HepG2 (cell line): ENCODE results near the gene PRR5L. TPM values are rescaled to one million over a fixed set of nuclear protein-coding genes. Genes with fewer than 3 reads are reported as not detected.

ENCODE experiments used
- ATAC-seq: fragments of 200-7000 bp; cut with Tn5 transposase; 3 replicates; pipeline ENCODE4 v1.9.1; 2020; ENCODE audit warnings: mild to moderate bottlenecking, moderate library complexity
- BruUV-seq: library from RNA; stranded (reverse); fragments of 400-500 nt; replicated peaks from 2 replicates; lab custom pipeline; 2021; lab: Mats Ljungman, UMichigan
- CTCF ChIA-PET: fragments of 300-600 bp; formaldehyde crosslinking; extraction: SDS; loops from one replicate; lab custom pipeline; 2021; ENCODE audit warnings: low total read pairs, inconsistent platforms, low intra/inter-chr PET ratio; lab: Yijun Ruan, JAX
- POLR2A ChIA-PET: fragments of 350-600 bp; sonication (Branson Sonifier 250); formaldehyde crosslinking; loops from one replicate; lab custom pipeline; 2020; ENCODE audit warnings: antibody characterized with exemption, inconsistent platforms; lab: Yijun Ruan, JAX
- DNase-seq: peaks from one replicate; pipeline ENCODE4 v3.0.0-alpha.2; 2015; ENCODE audit warnings: low spot score
- FAIRE-seq: peaks from 3 replicates; lab custom pipeline; 2011; peaks lifted over from hg19 to GRCh38; lab: Jason Lieb, UNC
- H2AFZ ChIP-seq: one replicate; pipeline ENCODE4 v1.6.1; 2011; ENCODE audit warnings: low read length, inconsistent platforms
- H3K27ac ChIP-seq: fragments of 300-600 bp; 3 replicates; pipeline ENCODE4 v1.8.0; 2011; ENCODE audit warnings: mixed run types, mild to moderate bottlenecking, mixed read lengths, low read length, inconsistent platforms; ENCODE audit not compliant: insufficient read depth; ENCODE audit errors: extremely low read length
- H3K27me3 ChIP-seq, 2 experiments: fragments of 200-600 bp in 1 of 2; 2 replicates in 1 of 2; 3 replicates in 1 of 2; pipeline versions ENCODE4 v1.6.0 to v1.8.0; 2011; ENCODE audit warnings: low read length in 2 of 2, mild to moderate bottlenecking in 2 of 2, moderate library complexity in 2 of 2, inconsistent platforms in 1 of 2; ENCODE audit not compliant: insufficient read depth in 2 of 2, control insufficient read depth in 1 of 2
- H3K36me3 ChIP-seq, 2 experiments: fragments of 200-600 bp in 1 of 2; replicated peaks in 1 of 2; 2 replicates in 1 of 2; 3 replicates in 1 of 2; pipeline versions ENCODE4 v1.5.1 to v1.8.0; 2011; ENCODE audit warnings: low read length in 2 of 2, inconsistent platforms in 1 of 2; ENCODE audit not compliant: insufficient read depth in 2 of 2, control insufficient read depth in 1 of 2
- H3K4me1 ChIP-seq: 2 replicates; pipeline ENCODE4 v1.5.1; 2012; ENCODE audit warnings: low read length, inconsistent platforms; ENCODE audit not compliant: insufficient read depth
- H3K4me2 ChIP-seq: 2 replicates; pipeline ENCODE4 v1.6.0; 2011; ENCODE audit warnings: low read depth, low read length, inconsistent platforms
- H3K4me3 ChIP-seq, 3 experiments: fragments of 200-600 bp in 1 of 3; sonication (generic), shearing (Covaris generic) in 1 of 3; replicated peaks in 1 of 3; 2 replicates each; pipeline ENCODE4 v1.5.1; 2011 to 2016; ENCODE audit warnings: low read length in 3 of 3, inconsistent platforms in 2 of 3, low read depth in 2 of 3, mild to moderate bottlenecking in 2 of 3, control low read depth in 1 of 3, mixed read lengths in 1 of 3; ENCODE audit not compliant: insufficient read depth in 1 of 3
- H3K79me2 ChIP-seq: one replicate; pipeline ENCODE4 v1.6.1; 2011; ENCODE audit warnings: low read length, inconsistent platforms; ENCODE audit not compliant: insufficient read depth
- H3K9ac ChIP-seq: 2 replicates; pipeline ENCODE4 v1.6.0; 2011; ENCODE audit warnings: mild to moderate bottlenecking, low read depth, low read length, inconsistent platforms; ENCODE audit not compliant: insufficient read depth
- H3K9me3 ChIP-seq: 2 replicates; pipeline ENCODE4 v1.5.1; 2012; ENCODE audit warnings: mild to moderate bottlenecking, low read length
- H4K20me1 ChIP-seq: 2 replicates; pipeline ENCODE4 v1.6.0; 2011; ENCODE audit warnings: inconsistent platforms, mild to moderate bottlenecking, low read length, moderate library complexity; ENCODE audit not compliant: insufficient read depth
- AHR ChIP-seq: IDR thresholded peaks from 2 replicates; pipeline ENCODE4 v1.6.1; 2018; ENCODE audit warnings: missing genetic modification reagents, missing compliant biosample characterization
- BHLHE40 ChIP-seq: IDR thresholded peaks from 2 replicates; pipeline ENCODE4 v1.6.1; 2011; ENCODE audit warnings: low read length, improper control_type of control experiment
- CAMTA2 ChIP-seq: sonication (generic); formaldehyde crosslinking; IDR thresholded peaks from 2 replicates; pipeline ENCODE4 v1.4.0; 2020; ENCODE audit warnings: mild to moderate bottlenecking, missing genetic modification reagents, borderline replicate concordance
- FOXA1 ChIP-seq, 2 experiments: fragments of 450-650 bp in 1 of 2; sonication (generic) in 1 of 2; formaldehyde crosslinking in 1 of 2; IDR thresholded peaks; 2 replicates each; pipeline versions ENCODE4 v1.4.0 to v1.6.1; 2016 to 2020; ENCODE audit warnings: missing genetic modification reagents in 1 of 2
- IRX3 ChIP-seq: sonication (generic); formaldehyde crosslinking; IDR thresholded peaks from 2 replicates; pipeline ENCODE4 v1.8.1; 2023; ENCODE audit warnings: mild to moderate bottlenecking, low read depth, missing genetic modification reagents, borderline replicate concordance
- PTBP1 ChIP-seq: fragments of 200-400 bp; formaldehyde crosslinking; IDR thresholded peaks from 2 replicates; pipeline ENCODE4 v1.6.1; 2018; ENCODE audit warnings: low read length, low read depth; ENCODE audit not compliant: poor library complexity, severe bottlenecking
- RAD21 ChIP-seq: fragments of 450-650 bp; formaldehyde crosslinking; IDR thresholded peaks from 2 replicates; pipeline ENCODE4 v1.5.0; 2020; ENCODE audit warnings: mild to moderate bottlenecking
- RNF2 ChIP-seq: fragments of 450-650 bp; conservative IDR thresholded peaks from 2 replicates; pipeline ENCODE4 v1.6.1; 2016; ENCODE audit warnings: low read depth
- SP2 ChIP-seq: sonication (generic); formaldehyde crosslinking; IDR thresholded peaks from 2 replicates; pipeline ENCODE4 v1.5.1; 2020; ENCODE audit warnings: mild to moderate bottlenecking, missing genetic modification reagents
- THAP8 ChIP-seq: sonication (generic); formaldehyde crosslinking; IDR thresholded peaks from 2 replicates; pipeline ENCODE4 v1.5.1; 2020; ENCODE audit warnings: missing genetic modification reagents, mild to moderate bottlenecking, borderline replicate concordance
- TMF1 ChIP-seq: sonication (generic); formaldehyde crosslinking; IDR thresholded peaks from 2 replicates; pipeline ENCODE4 v1.8.1; 2022; ENCODE audit warnings: low read depth, missing genetic modification reagents
- WIZ ChIP-seq: sonication (generic); formaldehyde crosslinking; IDR thresholded peaks from 2 replicates; pipeline ENCODE4 v1.5.1; 2020; ENCODE audit warnings: mild to moderate bottlenecking, missing genetic modification reagents
- XBP1 ChIP-seq: sonication (generic); formaldehyde crosslinking; IDR thresholded peaks from 2 replicates; pipeline ENCODE4 v1.5.0; 2020; ENCODE audit warnings: missing genetic modification reagents
- ZBTB3 ChIP-seq: sonication (generic); formaldehyde crosslinking; IDR thresholded peaks from 2 replicates; pipeline ENCODE4 v1.4.0; 2020; ENCODE audit warnings: low read depth, mild to moderate bottlenecking, moderate library complexity, missing genetic modification reagents, borderline replicate concordance
- ZFY ChIP-seq: sonication (generic); formaldehyde crosslinking; IDR thresholded peaks from 2 replicates; pipeline ENCODE4 v1.4.0; 2020; ENCODE audit warnings: missing genetic modification reagents
- ZNF225 ChIP-seq: sonication (generic); formaldehyde crosslinking; IDR thresholded peaks from 2 replicates; pipeline ENCODE4 v1.4.0; 2020; ENCODE audit warnings: mild to moderate bottlenecking, missing genetic modification reagents
- ZNF484 ChIP-seq: sonication (generic); formaldehyde crosslinking; IDR thresholded peaks from 2 replicates; pipeline ENCODE4 v1.5.1; 2020; ENCODE audit warnings: mild to moderate bottlenecking, low read depth, missing genetic modification reagents, borderline replicate concordance
- ZNF737 ChIP-seq: sonication (generic); formaldehyde crosslinking; IDR thresholded peaks from 2 replicates; pipeline ENCODE4 v1.5.0; 2020; ENCODE audit warnings: missing genetic modification reagents, mild to moderate bottlenecking, borderline replicate concordance
- ZXDC ChIP-seq: sonication (generic); formaldehyde crosslinking; IDR thresholded peaks from 2 replicates; pipeline ENCODE4 v1.5.0; 2020; ENCODE audit warnings: mild to moderate bottlenecking, missing genetic modification reagents
- WGBS: methylation state at CpG from one replicate; pipeline ENCODE4 v1.1.6; 2017; ENCODE audit warnings: low lambda C conversion rate; 5-methylcytosine and 5-hydroxymethylcytosine counted together
- in situ Hi-C: cut with HindIII; loops from 2 replicates; pipeline ENCODE4 v1.10.0; 2017; ENCODE audit warnings: low pct_unique_long_range_greater_than_20kb; ENCODE audit not compliant: extremely low pct_ligation_motif_present
- intact Hi-C: fragments of 100-400 bp; cut with micrococcal nuclease; formaldehyde crosslinking; loops from one replicate; pipeline ENCODE4 v1.10.0; 2022; ENCODE audit not compliant: unreplicated experiment
- polyA plus RNA-seq, 8 experiments: library from polyadenylated mRNA; depleted of rRNA in 3 of 8; stranded (reverse) in 7 of 8; unstranded in 1 of 8; fragments of >200 nt; fragmentation: Illumina TruSeq in 4 of 8; extraction: Trizol in 4 of 8; gene quantifications; 2 replicates each; pipeline versions ENCODE4 v1.2.1 to v1.2.3, GENCODE V29; 2011 to 2016; ENCODE audit warnings: low read depth in 4 of 8, missing spikeins in 1 of 8, mixed read lengths in 1 of 8; ENCODE audit not compliant: insufficient read depth in 1 of 8
- total RNA-seq, 5 experiments: library from RNA; depleted of rRNA; stranded (reverse); fragments of >200 nt; fragmentation: Illumina TruSeq; extraction: Trizol; gene quantifications; 2 replicates each; pipeline ENCODE4 v1.2.3, GENCODE V29; 2016; ENCODE audit warnings: low read depth in 1 of 5
- TF ChIP-seq, protein P1 (sequence below): sonication (generic); formaldehyde crosslinking; IDR thresholded peaks from 2 replicates; pipeline ENCODE4 v1.8.1; 2023; ENCODE audit warnings: missing genetic modification reagents, inconsistent platforms, borderline replicate concordance

Gene PRR5L
- total and polyA plus RNA-seq, 2 of the 13 experiments (the other 11 are each of a cell fraction or from before 2014, with no cell fraction given), result 0.16 TPM; not detected in 1

- TF ChIP-seq RNF2 (no peak), ZFY (CRISPR knock-in tag) (no peak), PTBP1 (no peak), RAD21 (CRISPR knock-in tag) (no peak), SP2 (CRISPR knock-in tag) (no peak)
Measured at GRCh38 chr11:36345084-36345511, 49.0 kb downstream of the PRR5L start (continued).

DNA sequence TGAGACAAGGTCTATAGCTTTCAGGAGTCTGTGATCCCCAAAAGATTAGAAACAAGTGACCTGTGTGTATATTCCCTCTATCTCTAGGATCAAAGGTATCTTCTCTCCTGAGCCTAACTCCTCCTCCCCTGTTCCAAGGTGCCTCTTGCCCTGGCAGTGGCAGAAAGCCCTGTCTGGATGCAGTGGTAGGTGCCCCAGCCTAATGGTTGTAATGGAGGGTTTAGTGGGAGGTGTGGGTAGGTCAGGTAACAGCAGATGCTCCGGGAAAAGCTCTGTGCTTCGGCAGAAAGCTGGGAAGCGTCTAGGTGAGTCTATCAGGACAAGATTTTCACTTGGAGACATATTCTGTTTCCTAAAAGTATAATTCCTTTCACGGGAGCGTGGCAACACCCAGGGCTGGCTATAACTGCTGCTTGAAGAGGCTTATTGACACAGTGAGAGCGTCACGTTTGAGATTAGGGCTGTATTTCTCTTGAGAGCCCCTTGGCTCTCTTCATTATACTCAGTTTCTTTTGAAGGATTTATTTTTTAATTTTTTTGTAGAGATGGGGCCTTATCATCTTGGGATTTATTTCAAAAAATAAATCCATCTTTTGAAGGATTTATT, 49.5 kb downstream of the PRR5L start:
- Histone ChIP-seq H3K9me3 (no peaks in the 10 kb centered on the region), H3K27me3 (peaks cover 0 to 2% of the 10 kb centered on the region in 2 experiments; a peak in 2 of 5 replicates), H3K4me2 (no peak overlapping the region), H3K79me2 (no peaks in the 10 kb centered on the region), H3K4me3 (no peak overlapping the region), H3K4me1 (no peaks in the 10 kb centered on the region), H3K27ac (no peak overlapping the region), H3K9ac (no peak overlapping the region), H2AFZ (no peak overlapping the region), H3K36me3 (no peaks in the 10 kb centered on the region), H4K20me1 (no peaks in the 10 kb centered on the region)
- in situ Hi-C loops, result no loop called here
- BruUV-seq, result no TSS peak
- ChIA-PET POLR2A (no interaction called here), CTCF (no interaction called here)
- intact Hi-C loops, result no loop called here
- DNase-seq, result no peak
- FAIRE-seq, result no peak
- no peak for ATAC-seq
- 21% methylated on average over 7 of the region's 7 CpGs for WGBS
- TF ChIP-seq TMF1 (no peak), ZBTB3 (no peak), ZNF737 (CRISPR knock-in tag) (no peak), ZXDC (CRISPR knock-in tag) (no peak), FOXA1 (IDR thresholded peaks at IDR 0.05) (no peak), FOXA1 (CRISPR knock-in tag; IDR thresholded peaks at IDR 0.05) (no peak), AHR (no peak), XBP1 (no peak), BHLHE40 (no peak), CAMTA2 (no peak), THAP8 (CRISPR knock-in tag) (no peak), WIZ (no peak), ZNF484 (CRISPR knock-in tag) (no peak), IRX3 (CRISPR knock-in tag) (no peak), ZNF225 (no peak)
- TF ChIP-seq, protein P1, sequence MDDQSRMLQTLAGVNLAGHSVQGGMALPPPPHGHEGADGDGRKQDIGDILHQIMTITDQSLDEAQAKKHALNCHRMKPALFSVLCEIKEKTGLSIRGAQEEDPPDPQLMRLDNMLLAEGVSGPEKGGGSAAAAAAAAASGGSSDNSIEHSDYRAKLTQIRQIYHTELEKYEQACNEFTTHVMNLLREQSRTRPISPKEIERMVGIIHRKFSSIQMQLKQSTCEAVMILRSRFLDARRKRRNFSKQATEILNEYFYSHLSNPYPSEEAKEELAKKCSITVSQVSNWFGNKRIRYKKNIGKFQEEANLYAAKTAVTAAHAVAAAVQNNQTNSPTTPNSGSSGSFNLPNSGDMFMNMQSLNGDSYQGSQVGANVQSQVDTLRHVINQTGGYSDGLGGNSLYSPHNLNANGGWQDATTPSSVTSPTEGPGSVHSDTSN (CRISPR knock-in tag), result no peak
